A673 (cell line): ENCODE results near the gene MLPH. TPM values are rescaled to one million over a fixed set of nuclear protein-coding genes. Genes with fewer than 3 reads are reported as not detected.

ENCODE experiments used
- BruUV-seq: library from RNA; stranded (reverse); fragments of 400-500 nt; replicated peaks from 2 replicates; lab custom pipeline; 2021; lab: Mats Ljungman, UMichigan
- CTCF ChIA-PET: fragments of 300-600 bp; sonication (Branson Sonifier 250); formaldehyde crosslinking; loops from one replicate; lab custom pipeline; 2022; ENCODE audit warnings: antibody characterized with exemption; lab: Charles Lee
- POLR2A ChIA-PET: fragments of 300-600 bp; sonication (Branson Sonifier 250); formaldehyde crosslinking; loops from one replicate; lab custom pipeline; 2022; ENCODE audit warnings: antibody characterized with exemption; ENCODE audit not compliant: low non-redundant PET; lab: Charles Lee
- DNase-seq: peaks from one replicate; pipeline ENCODE4 v3.0.0-alpha.2; 2015; ENCODE audit warnings: low spot score
- H3K27ac ChIP-seq: fragments of 200-600 bp; sonication (generic); 2 replicates; pipeline ENCODE4 v1.5.1; 2016; ENCODE audit warnings: mixed run types, low read depth, mild to moderate bottlenecking, mixed read lengths, antibody characterized with exemption, low read length; ENCODE audit not compliant: poor library complexity, severe bottlenecking
- H3K27me3 ChIP-seq: fragments of 200-600 bp; sonication (generic); replicated peaks from 2 replicates; pipeline ENCODE4 v1.6.1; 2017; ENCODE audit warnings: mixed run types, low read depth, mild to moderate bottlenecking, mixed read lengths, antibody characterized with exemption, low read length; ENCODE audit not compliant: insufficient read depth, poor library complexity
- H3K36me3 ChIP-seq: fragments of 200-600 bp; sonication (generic); 2 replicates; pipeline ENCODE4 v1.6.1; 2016; ENCODE audit warnings: mixed run types, mild to moderate bottlenecking, mixed read lengths, antibody characterized with exemption, low read length; ENCODE audit not compliant: insufficient read depth, poor library complexity, severe bottlenecking
- H3K4me1 ChIP-seq: fragments of 200-600 bp; sonication (generic); 2 replicates; pipeline ENCODE4 v1.6.1; 2017; ENCODE audit warnings: mixed run types, mild to moderate bottlenecking, mixed read lengths, antibody characterized with exemption, low read length; ENCODE audit not compliant: insufficient read depth, poor library complexity, severe bottlenecking
- H3K4me3 ChIP-seq: fragments of 200-600 bp; sonication (generic); 2 replicates; pipeline ENCODE4 v1.5.1; 2016; ENCODE audit warnings: low read depth, mixed run types, mild to moderate bottlenecking, mixed read lengths, low read length; ENCODE audit not compliant: poor library complexity, severe bottlenecking
- H3K9me3 ChIP-seq: fragments of 200-600 bp; sonication (generic); 2 replicates; pipeline ENCODE4 v1.6.1; 2016; ENCODE audit warnings: mixed run types, low read depth, mild to moderate bottlenecking, mixed read lengths, antibody characterized with exemption, low read length; ENCODE audit not compliant: poor library complexity, severe bottlenecking
- EZH2 ChIP-seq: fragments of 200-600 bp; sonication (generic); IDR thresholded peaks from 2 replicates; pipeline ENCODE4 v1.6.1; 2017; ENCODE audit warnings: borderline replicate concordance, low read depth, mild to moderate bottlenecking, mixed read lengths, antibody characterized with exemption, low read length; ENCODE audit not compliant: poor library complexity, severe bottlenecking
- intact Hi-C: fragments of 100-400 bp; cut with micrococcal nuclease; formaldehyde crosslinking; loops from one replicate; pipeline ENCODE4 v1.10.0; 2022; ENCODE audit not compliant: unreplicated experiment
- total RNA-seq: library from RNA; stranded (reverse); gene quantifications from 2 replicates; pipeline ENCODE4 v1.2.3, GENCODE V29; 2021
- TF ChIP-seq, protein P1 (sequence below): fragments of 300-800, 200-600 bp; sonication (generic); conservative IDR thresholded peaks from 2 replicates; pipeline ENCODE4 v1.5.1; 2017; ENCODE audit warnings: low read depth, mild to moderate bottlenecking, antibody characterized with exemption, low read length, moderate library complexity, mixed read lengths

Gene MLPH
- total RNA-seq, 1 experiment from 2014 or later, result not detected

DNA sequence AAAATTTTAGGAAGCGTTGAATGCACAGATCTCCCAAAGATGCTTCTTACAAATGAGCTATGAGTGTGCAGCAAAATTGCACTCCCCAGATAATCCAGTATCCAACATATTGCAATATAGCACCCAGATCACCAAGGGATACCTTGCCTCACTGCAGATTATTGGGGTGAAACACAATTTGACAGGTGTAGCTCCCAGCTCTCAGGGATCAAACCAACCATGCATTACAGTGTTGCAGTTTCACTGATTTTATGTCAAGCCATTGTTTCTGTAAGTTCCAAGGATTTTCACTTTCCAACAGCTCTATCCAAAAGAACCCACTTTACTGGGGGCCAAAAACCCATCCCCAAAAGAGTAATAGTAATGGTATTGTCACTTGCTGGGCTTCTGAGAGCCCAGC is 68.5 kb downstream of the MLPH start:
- no peaks in the 10 kb centered on the region for H3K36me3 ChIP-seq
- ChIA-PET CTCF (no interaction called here), POLR2A (no interaction called here)
- H3K27me3 ChIP-seq, result peaks cover 13% of the 10 kb centered on the region
- BruUV-seq, result no TSS peak
- TF ChIP-seq, protein P1, sequence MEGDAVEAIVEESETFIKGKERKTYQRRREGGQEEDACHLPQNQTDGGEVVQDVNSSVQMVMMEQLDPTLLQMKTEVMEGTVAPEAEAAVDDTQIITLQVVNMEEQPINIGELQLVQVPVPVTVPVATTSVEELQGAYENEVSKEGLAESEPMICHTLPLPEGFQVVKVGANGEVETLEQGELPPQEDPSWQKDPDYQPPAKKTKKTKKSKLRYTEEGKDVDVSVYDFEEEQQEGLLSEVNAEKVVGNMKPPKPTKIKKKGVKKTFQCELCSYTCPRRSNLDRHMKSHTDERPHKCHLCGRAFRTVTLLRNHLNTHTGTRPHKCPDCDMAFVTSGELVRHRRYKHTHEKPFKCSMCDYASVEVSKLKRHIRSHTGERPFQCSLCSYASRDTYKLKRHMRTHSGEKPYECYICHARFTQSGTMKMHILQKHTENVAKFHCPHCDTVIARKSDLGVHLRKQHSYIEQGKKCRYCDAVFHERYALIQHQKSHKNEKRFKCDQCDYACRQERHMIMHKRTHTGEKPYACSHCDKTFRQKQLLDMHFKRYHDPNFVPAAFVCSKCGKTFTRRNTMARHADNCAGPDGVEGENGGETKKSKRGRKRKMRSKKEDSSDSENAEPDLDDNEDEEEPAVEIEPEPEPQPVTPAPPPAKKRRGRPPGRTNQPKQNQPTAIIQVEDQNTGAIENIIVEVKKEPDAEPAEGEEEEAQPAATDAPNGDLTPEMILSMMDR, result no peak
- TF ChIP-seq EZH2, result no peak
- intact Hi-C loops, result no loop called here
- H3K27ac ChIP-seq, result no peak overlapping the region
- no peaks in the 10 kb centered on the region for H3K4me1 ChIP-seq
- no peak overlapping the region for H3K4me3 ChIP-seq
- H3K9me3 ChIP-seq, result peaks cover 5% of the 10 kb centered on the region
- no peak for DNase-seq

DNA sequence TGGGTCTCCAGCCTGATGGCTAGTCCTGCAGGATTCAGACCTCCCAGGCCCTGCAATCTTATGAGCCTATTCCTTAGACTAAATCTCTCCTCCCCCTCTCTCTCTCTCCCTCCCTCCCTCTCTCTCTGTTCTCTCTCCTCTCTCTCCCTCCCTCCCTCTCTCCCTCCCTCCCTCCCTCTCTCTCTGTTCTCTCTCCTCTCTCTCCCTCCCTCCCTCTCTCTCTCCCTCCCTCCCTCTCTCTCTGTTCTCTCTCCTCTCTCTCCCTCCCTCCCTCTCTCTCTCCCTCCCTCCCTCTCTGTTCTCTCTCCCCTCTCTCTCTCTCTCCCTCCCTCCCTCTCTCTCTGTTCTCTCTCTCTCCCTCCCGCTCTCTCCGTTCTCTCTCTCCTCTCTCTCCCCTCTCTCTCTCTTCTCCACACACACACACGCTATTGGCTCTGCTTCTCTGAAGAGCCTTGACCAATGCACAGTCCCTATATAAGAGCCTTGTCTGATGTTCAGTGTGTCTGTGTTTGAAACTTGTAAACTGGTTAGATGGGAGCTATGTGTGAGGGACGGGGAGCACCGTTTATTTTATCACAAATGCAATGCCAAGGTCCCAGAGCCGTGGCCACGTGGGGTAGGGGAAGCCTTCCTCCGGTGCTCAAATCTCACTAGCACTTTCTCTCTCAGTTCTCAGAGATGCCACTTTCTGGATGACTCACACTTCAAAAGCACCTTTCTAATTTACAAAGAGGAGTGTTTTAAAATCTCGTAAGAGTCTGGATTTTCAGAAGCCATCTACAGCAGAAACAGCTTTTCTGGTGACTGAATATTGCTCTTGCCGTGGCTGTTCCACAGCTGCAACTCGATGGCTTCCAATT is 70.0 kb downstream of the MLPH start:
- Histone ChIP-seq H3K36me3 (no peaks in the 10 kb centered on the region), H3K27me3 (peaks cover 17% of the 10 kb centered on the region), H3K4me1 (no peaks in the 10 kb centered on the region), H3K9me3 (peaks cover 5% of the 10 kb centered on the region), H3K27ac (no peak overlapping the region), H3K4me3 (no peak overlapping the region)
- ChIA-PET POLR2A (no interaction called here), CTCF (no interaction called here)
- no TSS peak for BruUV-seq
- TF ChIP-seq EZH2, result no peak
- TF ChIP-seq, protein P1, result no peak
- intact Hi-C loops, result no loop called here
- DNase-seq, result no peak

DNA sequence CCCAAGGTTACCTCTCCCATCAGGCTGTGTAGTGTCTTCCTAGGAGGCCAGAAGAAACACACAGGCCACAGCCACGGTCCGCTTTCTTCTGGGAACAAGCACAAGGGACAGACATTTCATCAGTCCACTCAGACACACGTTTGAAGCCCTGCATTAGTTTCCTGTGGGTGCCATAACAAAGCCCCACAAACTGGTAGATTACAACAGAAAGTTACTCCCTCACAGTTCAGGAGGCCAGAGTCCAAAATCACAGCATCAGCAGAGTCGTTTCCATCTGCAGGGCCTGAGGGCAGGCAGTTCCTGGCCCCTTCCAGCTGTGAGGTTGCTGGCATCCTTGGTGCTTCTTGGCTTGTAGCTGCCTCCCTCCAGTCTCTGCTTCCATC is 70.6 kb downstream of the MLPH start:
- no TSS peak for BruUV-seq
- Histone ChIP-seq H3K4me1 (no peaks in the 10 kb centered on the region), H3K4me3 (no peak overlapping the region)

More for the DNA sequence above, 70.6 kb downstream of the MLPH start:
- intact Hi-C loops, result no loop called here
- ChIA-PET CTCF (no interaction called here), POLR2A (no interaction called here)
- no peak overlapping the region for H3K27ac ChIP-seq
- no peak for TF ChIP-seq EZH2
- TF ChIP-seq, protein P1, result no peak
- peaks cover 23% of the 10 kb centered on the region for H3K27me3 ChIP-seq
- peaks cover 5% of the 10 kb centered on the region for H3K9me3 ChIP-seq
- DNase-seq, result no peak
- no peaks in the 10 kb centered on the region for H3K36me3 ChIP-seq
